ENCODE measurements around the gene TAF3.

The TAF3 gene

DNA sequence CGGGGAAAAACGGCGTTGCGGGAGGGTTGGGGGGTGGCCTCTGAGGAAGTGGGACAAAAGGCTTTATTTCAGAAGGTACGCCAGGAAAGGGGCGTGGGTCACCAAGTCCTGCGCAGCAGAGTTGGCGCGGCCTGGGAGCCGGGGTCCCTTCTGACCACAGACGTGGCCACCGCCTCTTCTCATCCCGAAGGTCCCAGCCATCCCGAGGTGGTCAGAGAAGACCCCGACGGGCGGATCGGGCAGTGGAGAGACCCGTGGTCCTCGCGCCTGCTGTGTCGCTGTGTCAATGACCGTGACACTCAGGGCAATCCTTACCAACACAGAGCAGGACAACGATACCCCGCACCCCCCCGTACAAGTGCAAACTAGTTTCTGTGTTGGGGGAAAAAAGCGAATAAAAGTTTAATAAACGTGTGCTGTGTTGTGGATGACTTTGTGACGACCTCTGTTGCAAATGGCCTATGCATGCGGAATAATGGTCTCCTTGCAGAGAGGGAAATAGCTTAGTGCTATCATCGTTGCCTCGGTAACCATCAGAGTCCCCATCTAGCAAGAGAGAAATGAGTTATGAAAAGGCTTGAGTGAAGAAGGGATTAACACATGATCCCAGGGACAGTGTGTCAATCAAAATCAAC lies 216.8 kb downstream of the TAF3 start:
- DNase-seq = peak in 2 of 5 experiments; percentile 4 to 65

DNA sequence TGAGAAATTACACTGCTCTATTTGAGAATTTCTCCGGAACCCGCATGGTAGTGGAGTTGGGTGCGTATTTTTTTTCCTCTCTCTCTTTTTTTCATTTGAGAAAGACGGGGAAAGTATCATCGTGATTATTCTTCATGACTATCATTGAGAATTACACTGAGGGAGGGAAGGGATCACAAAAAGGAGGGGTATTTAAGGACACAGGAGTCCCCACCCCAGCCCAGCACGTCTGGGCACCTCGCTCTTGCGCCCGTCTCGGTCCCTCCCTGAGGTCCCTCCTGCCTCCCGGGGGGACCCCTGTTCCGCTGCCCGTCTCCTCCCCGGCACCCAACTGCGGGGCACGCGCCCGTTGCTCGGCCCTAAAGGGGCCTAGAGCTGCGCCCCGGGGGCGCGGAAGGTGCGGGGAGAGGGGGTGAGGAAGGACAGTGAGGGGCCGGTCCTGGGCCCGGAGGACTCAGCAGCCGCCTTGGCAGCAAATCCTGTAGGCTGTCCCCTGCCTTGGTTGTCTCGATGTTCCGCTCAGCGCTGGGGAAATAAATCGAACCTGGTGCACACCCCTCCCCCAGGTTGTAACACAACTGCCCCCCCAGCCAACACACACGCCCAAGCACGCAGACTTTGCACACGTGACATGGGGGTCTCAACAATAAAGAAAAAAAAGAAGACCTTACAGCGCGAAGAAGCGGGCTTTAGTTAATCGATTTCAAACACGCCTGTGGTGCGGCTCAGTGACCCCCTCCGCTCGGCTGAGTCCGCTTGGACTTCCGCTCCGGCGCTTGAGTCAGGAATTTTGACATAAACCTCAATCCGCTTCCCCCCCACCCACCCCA lies 217.6 kb downstream of the TAF3 start:
- DNase-seq = no peak

DNA sequence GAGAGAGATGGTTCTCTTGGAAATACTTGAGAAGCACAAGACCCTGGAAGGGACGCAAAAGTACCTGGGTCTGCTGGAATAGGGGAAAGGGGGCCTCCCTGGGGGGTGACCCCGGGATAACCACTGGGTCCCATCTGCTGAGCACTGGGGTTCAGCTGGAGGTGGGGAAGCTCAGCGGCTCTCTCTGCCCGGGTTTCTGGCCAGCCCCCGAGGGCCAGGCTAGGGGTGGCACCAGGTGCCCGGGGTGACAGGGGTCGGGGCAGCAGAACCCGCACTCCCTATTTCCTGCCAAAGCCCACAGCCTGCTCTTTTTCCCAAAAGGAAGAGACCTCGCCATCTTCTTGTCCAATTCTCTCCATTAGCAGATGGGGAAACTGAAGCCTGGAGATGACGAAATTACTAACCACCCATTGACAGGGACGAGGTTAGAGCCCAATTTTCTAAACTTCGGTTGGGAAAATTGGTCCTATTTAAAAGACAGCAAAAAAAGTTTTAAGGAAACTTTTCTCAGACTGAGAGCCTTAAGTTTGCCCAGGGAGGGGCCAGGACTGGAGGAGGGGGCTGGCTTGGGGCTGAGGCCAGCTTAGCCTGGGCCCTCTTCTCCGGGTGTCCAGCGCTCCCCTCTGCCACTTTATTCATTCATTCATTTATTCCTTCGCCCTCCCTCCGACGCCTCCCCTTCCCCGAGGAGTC lies 218.3 kb downstream of the TAF3 start:
- DNase-seq = peak in 1 of 5 experiments; percentile 1

DNA sequence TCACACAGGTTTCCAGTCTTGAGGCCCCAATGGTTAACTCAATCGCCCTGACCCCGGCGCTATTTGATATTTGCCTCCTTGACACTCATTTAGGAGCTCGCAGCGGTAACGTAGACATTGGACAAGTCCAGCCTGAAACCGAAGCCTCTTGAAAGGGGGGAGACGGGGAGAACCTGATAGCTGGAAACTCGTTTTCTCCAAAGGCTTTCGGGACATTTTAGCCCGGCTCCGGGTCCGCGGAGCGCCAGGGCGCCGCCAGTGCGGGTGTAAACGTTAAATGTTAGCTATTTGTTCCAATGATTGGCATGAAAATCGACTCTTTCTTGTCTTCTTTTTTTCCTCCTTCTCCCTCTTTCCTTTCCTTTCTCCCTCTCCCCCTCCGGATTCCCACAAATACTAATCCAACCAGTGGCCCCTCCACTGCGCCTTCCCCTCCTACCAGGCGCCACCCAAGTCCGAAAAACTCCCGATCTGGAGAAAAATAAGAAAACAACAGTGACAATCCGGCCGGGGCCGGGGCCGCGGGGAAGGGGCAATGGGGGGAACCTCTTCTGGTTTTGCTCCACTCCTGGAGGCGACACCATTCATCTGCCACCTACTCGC lies 219.0 kb downstream of the TAF3 start:
- DNase-seq = no peak

DNA sequence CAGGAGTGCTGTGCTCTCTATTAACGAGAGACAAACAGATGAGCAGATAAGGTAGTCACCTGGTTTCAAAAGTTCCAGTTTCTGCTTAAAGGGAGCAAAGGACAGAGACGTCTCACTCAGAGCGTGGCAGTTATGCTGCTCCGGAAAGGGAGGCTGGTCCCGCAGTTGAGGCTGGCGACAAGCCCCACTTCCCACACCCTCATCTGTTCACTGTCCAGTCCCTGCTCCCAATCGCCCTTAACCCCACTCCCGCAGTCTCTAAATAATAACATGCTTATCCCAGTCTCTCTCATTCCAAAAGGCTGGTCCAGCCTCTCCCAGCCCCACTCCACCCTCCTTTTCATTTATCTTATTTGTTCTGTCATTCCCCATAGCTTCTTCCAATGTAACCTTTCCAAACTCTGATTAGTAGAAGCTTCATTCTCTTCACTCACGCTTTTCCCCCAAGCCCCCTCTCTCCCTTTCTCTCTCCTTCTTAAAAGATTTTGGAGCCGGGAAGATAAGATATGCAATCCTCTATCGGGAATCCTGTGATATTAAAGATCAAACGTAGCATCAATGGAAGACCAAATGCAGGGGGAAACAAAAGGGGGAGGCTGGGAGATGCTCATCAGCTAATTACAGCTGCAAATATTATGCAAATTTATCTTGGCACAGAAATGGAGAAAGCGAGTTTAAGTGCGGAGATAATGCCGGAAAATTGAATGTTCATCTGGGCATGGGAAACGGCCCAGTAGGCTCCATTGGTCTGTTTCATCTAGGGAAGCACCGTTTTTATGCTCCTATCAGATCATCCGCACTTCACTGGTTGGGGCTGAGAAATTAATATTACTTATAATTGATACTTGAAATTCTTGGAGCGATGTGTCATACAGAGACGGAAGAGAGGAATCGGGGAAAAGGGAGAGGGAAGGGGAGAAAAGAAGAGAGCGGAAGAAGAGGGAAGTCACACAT lies 219.9 kb downstream of the TAF3 start:
- DNase-seq = no peak

DNA sequence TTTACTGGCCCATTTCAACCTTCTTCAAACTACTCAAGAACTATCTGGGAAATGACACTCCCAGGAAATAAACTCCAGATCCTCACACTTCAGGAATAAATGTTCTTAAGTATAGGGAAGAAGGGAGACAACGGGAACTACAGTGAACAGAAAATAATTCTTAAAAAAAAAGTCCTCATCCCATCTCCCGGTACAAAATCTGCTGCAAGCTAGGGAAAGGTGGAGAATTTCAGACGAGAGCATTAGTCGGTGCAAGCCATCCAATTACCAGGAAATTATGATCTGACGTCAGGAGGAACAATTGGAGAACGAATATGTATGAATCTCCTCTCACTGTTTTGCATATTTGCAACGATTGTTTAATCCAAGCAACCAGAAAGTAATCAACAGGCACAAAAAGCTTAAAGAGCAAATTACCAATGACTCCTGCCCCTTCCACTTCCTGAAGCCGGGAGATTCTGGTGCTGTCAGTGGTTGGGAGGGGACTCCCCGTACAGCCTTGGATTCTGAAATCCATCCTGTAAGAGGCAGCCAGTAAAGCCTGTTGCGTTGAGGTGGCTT lies 221.1 kb downstream of the TAF3 start:
- no peak for DNase-seq

DNA sequence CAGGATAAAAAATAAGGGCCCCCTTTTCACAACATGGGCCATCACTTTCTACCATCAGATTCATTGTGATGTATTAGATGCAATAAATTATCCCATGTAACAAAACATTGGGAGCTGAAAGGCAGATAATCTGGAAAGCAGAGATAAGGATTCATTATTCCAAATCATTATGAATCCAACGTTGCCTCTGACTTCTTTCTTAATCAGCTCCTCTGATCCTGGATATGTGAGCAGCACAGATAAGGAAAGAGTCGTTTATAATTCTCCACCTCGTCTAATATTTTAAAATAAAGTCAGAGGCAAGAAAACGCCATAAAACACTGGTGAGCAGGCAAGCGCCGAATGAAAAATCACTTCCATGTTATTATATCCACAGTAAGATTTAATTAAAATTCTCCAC lies 222.3 kb downstream of the TAF3 start:
- no peak for DNase-seq

DNA sequence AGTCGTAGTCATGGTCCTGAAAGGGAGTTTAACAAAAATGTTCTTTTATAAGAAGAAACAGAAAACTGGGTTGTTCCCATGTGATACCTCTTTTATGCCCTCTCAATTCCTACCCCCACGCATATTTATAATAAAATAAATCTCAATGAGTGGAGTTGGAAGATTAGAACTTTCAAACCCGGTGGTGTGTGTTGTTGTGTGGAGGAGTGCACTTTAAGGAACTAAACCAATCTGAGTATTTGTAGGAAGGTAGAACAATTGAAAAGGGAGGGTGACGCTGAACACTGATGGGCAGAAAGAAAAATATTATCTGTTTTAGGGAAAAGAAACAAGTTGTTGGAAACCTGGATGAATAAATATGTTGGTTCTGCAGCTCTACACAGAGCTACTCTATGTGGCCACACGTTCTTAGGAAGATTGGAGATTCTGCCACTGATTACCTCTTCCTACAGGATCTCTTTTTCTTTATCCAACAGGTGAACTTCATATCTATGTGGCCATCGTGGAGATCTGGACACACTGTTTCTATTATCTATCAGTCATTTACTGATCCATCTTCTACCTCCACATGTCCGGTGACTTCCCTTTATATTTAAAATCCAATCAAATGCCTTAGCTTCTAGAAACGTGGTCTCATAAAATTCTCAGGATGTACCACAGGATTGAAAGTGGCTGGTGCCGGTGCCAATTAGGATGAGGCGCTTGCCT lies 223.1 kb downstream of the TAF3 start:
- no peak for DNase-seq

DNA sequence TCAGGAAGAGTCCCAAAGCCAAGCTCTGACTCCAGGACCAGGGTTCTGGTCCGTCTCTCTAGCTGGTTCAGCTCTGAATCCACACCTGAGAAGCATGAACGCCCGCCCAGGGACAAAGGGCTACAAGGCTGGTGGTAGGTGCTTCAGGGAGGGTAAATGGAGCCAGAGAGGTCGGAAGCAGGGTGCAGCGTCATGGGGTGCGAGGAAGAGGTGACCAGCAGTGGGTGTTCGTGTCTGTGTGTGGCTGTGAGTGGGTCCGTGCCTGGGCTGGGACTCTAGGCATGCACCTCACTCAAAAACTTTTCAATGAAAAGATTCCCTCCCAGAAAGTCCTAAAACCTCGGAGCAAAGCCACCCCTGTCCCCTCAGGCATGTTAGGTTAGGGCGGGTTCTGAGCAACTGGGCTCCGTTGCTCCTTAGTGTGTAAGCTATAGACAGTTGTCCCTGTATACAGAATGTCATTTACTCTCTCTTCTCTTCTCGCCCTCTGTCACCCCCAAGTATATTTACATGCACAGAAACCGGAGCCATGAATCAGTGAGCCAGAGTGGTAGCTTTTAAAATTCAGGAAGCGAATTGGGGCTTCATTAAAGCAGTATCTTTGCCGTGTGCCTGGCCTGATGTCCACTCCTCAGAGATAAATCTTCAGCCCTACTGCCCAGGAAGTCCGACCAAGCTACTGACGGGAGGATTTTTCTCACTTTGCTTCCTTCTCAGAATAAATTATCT lies 223.9 kb downstream of the TAF3 start:
- no peak for DNase-seq

DNA sequence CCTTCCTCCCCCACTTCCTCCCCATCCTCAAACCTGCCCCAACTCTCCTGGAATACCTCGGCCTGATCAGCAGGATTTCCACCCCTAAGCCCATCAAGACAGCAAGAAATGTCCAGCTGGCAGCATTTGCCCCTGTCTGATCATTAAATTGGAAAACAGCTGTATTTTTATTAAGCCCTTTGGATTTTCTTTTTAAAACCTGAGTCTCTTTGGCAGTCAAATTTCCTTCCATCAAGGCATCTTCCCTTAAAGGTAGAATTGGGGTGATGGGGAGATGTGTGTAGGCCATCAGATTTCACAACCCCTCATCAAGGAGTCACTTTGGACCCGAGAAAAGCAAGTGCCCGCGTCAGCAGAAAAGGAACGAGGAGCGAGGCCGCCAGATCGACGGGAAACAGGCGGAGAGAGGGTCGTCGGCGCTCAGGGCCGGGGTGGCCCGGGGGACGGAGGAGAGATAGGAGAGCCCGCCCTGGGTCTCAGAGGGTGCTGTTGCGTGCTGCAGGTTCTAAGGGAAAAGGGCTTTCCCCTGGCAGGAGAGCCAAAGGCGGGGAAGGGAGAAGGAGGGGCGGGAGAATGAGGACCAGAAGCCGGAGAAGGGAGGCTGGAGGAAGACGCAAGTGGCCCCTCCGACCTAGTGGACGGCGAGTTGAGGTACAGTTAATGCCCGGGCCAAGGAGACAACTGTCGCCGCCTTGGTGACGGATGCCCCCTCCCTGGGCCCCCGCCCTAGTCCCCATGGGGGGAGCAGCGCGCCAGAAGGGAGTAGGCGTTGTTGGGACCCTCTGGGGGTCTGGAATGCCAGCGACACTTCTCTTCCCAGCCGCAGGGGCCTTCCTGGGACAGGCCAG lies 224.6 kb downstream of the TAF3 start:
- DNase-seq = no peak

DNA sequence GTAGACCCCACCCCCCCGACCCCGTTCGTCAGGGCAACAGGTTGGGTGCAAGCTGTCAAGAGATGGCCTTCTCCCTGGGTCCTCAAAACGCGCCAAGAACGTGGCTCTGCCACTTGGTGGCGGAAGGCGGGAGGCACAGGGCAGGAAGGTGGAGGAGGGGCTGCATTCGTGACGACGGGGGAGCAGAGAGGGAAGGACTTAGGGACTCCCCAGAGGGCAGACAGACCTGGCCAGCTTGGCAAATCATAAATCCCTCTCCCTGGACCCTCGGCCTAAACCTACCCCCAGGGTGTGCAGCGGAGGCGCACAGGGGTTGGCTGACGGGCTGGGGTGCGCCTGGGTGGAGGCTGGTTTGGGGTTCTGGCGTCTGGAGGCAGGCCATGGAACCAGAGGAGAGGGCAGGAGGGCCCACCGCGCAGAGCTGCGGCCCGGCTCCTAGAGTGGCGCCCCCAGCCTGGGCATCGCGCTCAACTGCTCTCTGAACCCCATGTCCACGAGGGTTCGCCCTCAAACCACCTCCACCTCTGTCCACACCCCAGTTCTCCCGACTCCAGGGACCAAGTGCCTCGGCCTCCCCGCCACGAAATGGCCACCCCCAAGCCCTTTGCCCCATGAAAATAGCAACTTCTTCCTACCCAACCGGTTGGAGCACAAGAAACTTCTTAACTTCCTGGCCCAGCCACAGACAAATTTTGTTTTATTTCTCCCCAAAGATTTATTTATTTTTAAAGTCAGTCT lies 225.4 kb downstream of the TAF3 start:
- peak in 2 of 5 experiments; percentile 35 to 65 for DNase-seq

DNA sequence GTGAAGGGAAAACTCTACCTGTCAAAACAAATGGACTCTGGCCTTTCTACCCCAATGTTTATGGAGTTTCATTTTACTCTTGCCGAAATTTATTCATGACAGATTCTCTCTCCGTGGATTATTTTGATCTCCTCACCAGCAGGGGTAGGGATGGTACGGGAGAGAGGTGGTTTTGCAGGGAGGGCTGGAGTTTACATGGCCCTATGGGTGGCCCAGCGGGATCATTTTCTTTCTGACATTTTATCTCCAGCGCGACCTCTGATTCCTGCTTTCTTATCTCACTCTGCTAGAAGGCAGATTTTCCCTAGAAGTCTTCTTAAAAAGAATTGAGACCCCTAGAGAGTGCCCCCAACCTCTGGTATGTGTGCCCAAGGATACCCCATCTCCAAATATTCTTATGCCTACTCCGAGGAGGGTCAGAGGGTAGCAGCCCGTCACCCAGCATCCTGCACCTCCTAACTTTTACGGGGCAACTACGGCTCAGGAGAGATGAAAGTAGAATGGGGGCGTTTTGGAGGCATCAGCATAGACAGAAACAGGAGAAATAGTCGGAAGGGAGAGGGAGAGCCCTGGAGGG lies 226.1 kb downstream of the TAF3 start:
- no peak for DNase-seq

DNA sequence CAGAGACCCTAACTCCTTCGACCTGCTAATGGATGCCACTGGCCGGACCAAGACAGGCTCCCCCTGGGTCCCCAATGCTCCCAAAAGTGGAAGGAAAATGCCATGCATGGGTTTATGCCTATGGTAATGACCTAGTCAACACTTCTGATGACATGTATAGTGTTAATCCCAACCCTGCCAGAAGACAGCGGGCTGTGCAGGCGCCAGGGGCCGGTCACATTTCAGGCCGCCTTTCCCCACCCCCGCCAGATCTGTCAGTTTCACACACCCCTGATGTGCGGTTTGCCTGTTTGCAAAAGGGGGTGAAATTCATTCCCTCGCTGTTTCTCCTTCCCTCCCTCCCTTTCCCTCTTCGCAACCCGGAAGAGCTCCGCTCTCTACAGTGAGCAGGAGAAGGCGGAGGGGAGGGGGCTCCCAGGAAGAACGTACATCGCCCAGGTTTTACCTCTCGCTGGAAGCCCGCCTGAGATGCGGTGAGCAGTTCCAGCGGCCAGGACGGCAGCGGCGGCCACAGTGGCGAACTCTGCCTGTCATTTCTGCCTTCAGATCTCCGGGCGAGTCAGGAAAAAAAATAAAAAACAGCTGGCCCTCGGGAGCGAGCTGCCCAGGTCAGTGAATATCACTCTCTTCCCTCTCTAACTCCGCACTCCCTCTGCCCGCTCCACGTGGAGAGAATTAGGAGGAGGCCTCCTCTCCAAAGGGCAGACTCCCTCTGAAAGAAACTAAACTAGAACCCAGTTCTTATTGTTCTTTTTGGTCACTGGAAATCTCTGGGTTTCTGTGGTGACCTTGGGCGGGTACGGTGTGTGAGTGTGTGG lies 226.8 kb downstream of the TAF3 start:
- no peak for DNase-seq

DNA sequence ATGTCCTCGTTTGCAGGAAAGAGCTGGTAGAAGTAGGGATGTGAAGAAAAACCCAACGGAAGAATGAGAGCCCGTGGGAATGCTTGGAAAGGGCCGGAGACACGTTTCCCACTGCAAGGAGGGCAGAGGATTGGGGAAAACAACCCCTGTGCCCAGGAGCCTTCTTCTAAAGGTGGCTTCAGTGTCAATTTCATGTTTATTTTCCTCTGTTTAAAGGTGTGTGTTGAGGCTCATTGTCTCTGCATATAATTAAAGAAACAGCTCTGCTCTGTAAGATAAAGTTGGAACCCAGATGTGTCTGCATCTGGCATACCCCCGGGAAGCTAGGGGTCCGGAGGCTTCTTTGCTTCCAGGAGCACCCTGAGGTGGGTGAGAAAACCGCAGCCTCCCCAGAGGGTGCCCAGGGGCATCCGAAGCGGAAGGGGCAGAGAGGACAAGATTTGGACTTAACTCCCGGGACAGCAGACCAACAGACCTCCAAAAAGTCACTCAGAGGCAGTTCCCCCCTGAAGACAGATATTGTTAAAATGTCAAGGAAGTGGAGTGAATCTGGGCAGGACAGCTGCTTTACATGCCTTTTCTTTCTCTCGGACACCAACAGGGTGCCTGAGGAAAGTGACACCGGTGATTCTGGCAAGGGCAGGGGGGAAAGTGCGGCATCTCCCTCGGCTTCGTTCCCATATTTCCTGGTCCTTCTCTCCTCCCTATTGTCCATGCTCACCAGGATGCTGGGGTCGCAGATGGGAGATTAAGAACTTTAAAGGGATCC lies 227.6 kb downstream of the TAF3 start:
- DNase-seq = no peak

DNA sequence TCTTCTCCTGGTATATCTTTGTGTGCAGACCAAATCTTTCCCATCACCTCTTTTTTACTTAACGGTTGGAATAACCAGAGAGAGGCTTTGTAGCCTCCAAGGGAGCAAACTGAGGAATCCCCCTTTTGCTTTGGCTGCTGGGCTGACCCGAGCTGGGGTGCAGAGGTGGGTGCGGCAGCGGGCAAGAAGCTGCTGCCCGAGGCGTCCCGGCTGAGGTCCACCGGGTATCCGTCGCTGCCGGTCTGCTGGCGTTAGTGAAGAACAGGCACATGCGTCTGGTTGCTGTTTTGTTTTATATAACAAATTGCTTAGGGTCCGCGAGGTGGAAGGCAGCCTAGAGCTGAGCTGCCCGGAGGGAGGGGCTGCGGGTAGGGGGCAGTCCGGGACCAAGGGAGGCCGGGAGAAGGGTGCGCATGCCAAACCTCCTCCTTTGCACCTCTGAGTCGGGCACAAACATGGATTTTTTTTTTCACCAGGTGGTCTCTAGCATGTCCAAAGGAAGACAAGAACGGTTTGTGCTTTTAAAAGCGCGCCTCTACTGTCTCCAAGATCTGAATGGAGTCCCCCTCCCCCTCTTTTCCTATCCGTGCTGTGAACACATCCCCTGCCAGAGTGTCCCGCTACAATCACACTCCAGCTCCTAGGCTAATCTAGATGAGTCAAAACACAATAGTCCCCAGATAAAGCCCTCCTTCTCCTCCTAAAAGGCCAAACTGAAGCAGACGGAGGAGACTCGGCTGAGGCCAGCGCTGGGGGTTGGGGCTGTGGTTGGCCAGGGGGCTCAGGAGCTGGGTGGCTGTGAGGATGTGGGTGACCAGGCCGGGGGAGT lies 229.4 kb downstream of the TAF3 start:
- no peak for DNase-seq

All from T-helper 2 cell (primary cell).